ENCODE data around the gene SSH2. TPM values are rescaled to one million over a fixed set of nuclear protein-coding genes. Genes with fewer than 3 reads are reported as not detected.

The SSH2 gene
- total RNA-seq, 2 experiments from 2014 or later = 32.0 to 33.1 TPM

GRCh38 chr17:29586676-29587469 lies 343.2 kb downstream of the SSH2 start:
- Mint-ChIP-seq H3K27me3 (no peaks in the 10 kb centered on the region), H3K4me1 (ENCODE audit: low read depth) (peaks cover 59% of the 10 kb centered on the region), H3K36me3 (peaks cover 6% of the 10 kb centered on the region), H3K27ac (no peak overlapping the region), H3K4me3 (peak overlapping the region; percentile 35), H3K9me3 (no peaks in the 10 kb centered on the region)
- intact Hi-C loops (cut with micrococcal nuclease) = loop anchor here (10.0 kb wide), 1 partner anchor 348 kb away; the partner anchor contains the start of gene SSH2
- ChIA-PET POLR2A (interaction anchor here (1.0 to 4.1 kb wide), 4 partner anchors 10 to 30 kb away, joined by 3 to 21 read pairs (median 6); partner anchors contain the start of genes ABHD15 and TP53I13), CTCF (interaction anchor here (1.2 to 2.2 kb wide), 8 partner anchors 7 to 344 kb away, joined by 3 to 21 read pairs (median 5); no protein-coding TSS in a partner anchor)
- DNase-seq = no peak

- H3K4me1 Mint-ChIP-seq (ENCODE audit: low read depth) = peaks cover 48% of the 10 kb centered on the region
- peak; percentile 42 for DNase-seq
Observed at GRCh38 chr17:29585080-29585751, 344.8 kb downstream of the SSH2 start.

GRCh38 chr17:29584452-29585079 lies 345.5 kb downstream of the SSH2 start:
- CTCF ChIA-PET = interaction anchor here (1.9 to 6.7 kb wide), 2 partner anchors 12 to 31 kb away, joined by 6 to 98 read pairs; no protein-coding TSS in a partner anchor
- H3K36me3 Mint-ChIP-seq = peaks cover 13% of the 10 kb centered on the region
- H3K4me3 Mint-ChIP-seq = no peak overlapping the region
- H3K9me3 Mint-ChIP-seq = no peaks in the 10 kb centered on the region
- POLR2A ChIA-PET = no interaction called here
- no peak for DNase-seq
- no peaks in the 10 kb centered on the region for H3K27me3 Mint-ChIP-seq
- peaks cover 44% of the 10 kb centered on the region for H3K4me1 Mint-ChIP-seq (ENCODE audit: low read depth)
- intact Hi-C loops (cut with micrococcal nuclease) = loop anchor here (10.0 kb wide), 1 partner anchor 350 kb away; the partner anchor contains the start of gene SSH2
- peak overlapping the region; percentile 60 for H3K27ac Mint-ChIP-seq

More at GRCh38 chr17:29585080-29585751, 344.8 kb downstream of the SSH2 start:
- Mint-ChIP-seq H3K27ac (peak overlapping the region; percentile 77), H3K36me3 (peaks cover 9% of the 10 kb centered on the region), H3K27me3 (no peaks in the 10 kb centered on the region), H3K9me3 (no peaks in the 10 kb centered on the region), H3K4me3 (peak overlapping the region; percentile 26)
- intact Hi-C loops (cut with micrococcal nuclease) = loop anchor here (10.0 kb wide), 1 partner anchor 350 kb away; the partner anchor contains the start of gene SSH2
- ChIA-PET POLR2A (interaction anchor here (0.7 to 4.1 kb wide), 2 partner anchors 8 to 17 kb away, joined by 3 to 21 read pairs; partner anchors contain the start of genes ABHD15 and TP53I13), CTCF (interaction anchor here (0.7 to 2.0 kb wide), 4 partner anchors 12 to 215 kb away, joined by 3 to 11 read pairs (median 6); no protein-coding TSS in a partner anchor)

- CTCF ChIA-PET = interaction anchor here (1.0 to 6.7 kb wide), 3 partner anchors 8 to 32 kb away, joined by 3 to 98 read pairs (median 11); partner anchors contain the start of gene ANKRD13B
- peaks cover 44% of the 10 kb centered on the region for H3K4me1 Mint-ChIP-seq (ENCODE audit: low read depth)
- H3K9me3 Mint-ChIP-seq = no peaks in the 10 kb centered on the region
- no peak overlapping the region for H3K4me3 Mint-ChIP-seq
- peaks cover 13% of the 10 kb centered on the region for H3K36me3 Mint-ChIP-seq
- POLR2A ChIA-PET = interaction anchor here (1.2 to 1.5 kb wide), 2 partner anchors 9 to 33 kb away, joined by 4 to 5 read pairs; partner anchors contain the start of gene ANKRD13B
- no peaks in the 10 kb centered on the region for H3K27me3 Mint-ChIP-seq
- no peak overlapping the region for H3K27ac Mint-ChIP-seq
- no peak for DNase-seq
- intact Hi-C loops (cut with micrococcal nuclease) = loop anchor here (10.0 kb wide), 1 partner anchor 351 kb away; the partner anchor contains the start of gene SSH2
Observed at GRCh38 chr17:29583324-29584248, 346.4 kb downstream of the SSH2 start.

GRCh38 chr17:29582772-29583171 lies 347.3 kb downstream of the SSH2 start:
- intact Hi-C loops (cut with micrococcal nuclease) = loop anchor here (10.0 kb wide), 1 partner anchor 352 kb away; the partner anchor contains the start of gene SSH2
- ChIA-PET POLR2A (interaction anchor here (1.2 to 1.5 kb wide), 2 partner anchors 10 to 34 kb away, joined by 4 to 5 read pairs; partner anchors contain the start of gene ANKRD13B), CTCF (interaction anchor here (1.0 to 6.7 kb wide), 4 partner anchors 9 to 213 kb away, joined by 3 to 98 read pairs (median 7); partner anchors contain the start of gene ANKRD13B)
- Mint-ChIP-seq H3K36me3 (peaks cover 11% of the 10 kb centered on the region), H3K4me1 (ENCODE audit: low read depth) (peaks cover 39% of the 10 kb centered on the region), H3K27me3 (no peaks in the 10 kb centered on the region), H3K27ac (no peak overlapping the region), H3K4me3 (no peak overlapping the region), H3K9me3 (no peaks in the 10 kb centered on the region)
- no peak for DNase-seq

- POLR2A ChIA-PET = interaction anchor here (0.7 to 1.5 kb wide), 3 partner anchors 11 to 34 kb away, joined by 3 to 5 read pairs (median 4); partner anchors contain the start of gene ANKRD13B
- H3K27ac Mint-ChIP-seq = no peak overlapping the region
Observed at GRCh38 chr17:29582254-29582765, 347.7 kb downstream of the SSH2 start.

GRCh38 chr17:29581583-29582253 lies 348.3 kb downstream of the SSH2 start:
- POLR2A ChIA-PET = interaction anchor here (0.7 to 1.0 kb wide), 3 partner anchors 9 to 36 kb away, joined by 3 to 5 read pairs (median 3); no protein-coding TSS in a partner anchor
- CTCF ChIA-PET = interaction anchor here (0.9 to 6.9 kb wide), 8 partner anchors 10 to 439 kb away, joined by 3 to 98 read pairs (median 4); partner anchors contain the start of gene ANKRD13B
- no peaks in the 10 kb centered on the region for H3K27me3 Mint-ChIP-seq
- DNase-seq = no peak
- no peak overlapping the region for H3K27ac Mint-ChIP-seq
- intact Hi-C loops (cut with micrococcal nuclease) = loop anchor here (10.0 kb wide), 1 partner anchor 353 kb away; the partner anchor contains the start of gene SSH2
- H3K4me3 Mint-ChIP-seq = no peak overlapping the region
- peaks cover 11% of the 10 kb centered on the region for H3K36me3 Mint-ChIP-seq
- no peaks in the 10 kb centered on the region for H3K9me3 Mint-ChIP-seq
- H3K4me1 Mint-ChIP-seq (ENCODE audit: low read depth) = peaks cover 28% of the 10 kb centered on the region

More at GRCh38 chr17:29582254-29582765, 347.7 kb downstream of the SSH2 start:
- Mint-ChIP-seq H3K27me3 (no peaks in the 10 kb centered on the region), H3K4me1 (ENCODE audit: low read depth) (peaks cover 34% of the 10 kb centered on the region), H3K36me3 (peaks cover 11% of the 10 kb centered on the region), H3K9me3 (no peaks in the 10 kb centered on the region), H3K4me3 (no peak overlapping the region)
- CTCF ChIA-PET = interaction anchor here (1.0 to 6.9 kb wide), 7 partner anchors 9 to 213 kb away, joined by 3 to 98 read pairs (median 3); partner anchors contain the start of gene ANKRD13B
- intact Hi-C loops (cut with micrococcal nuclease) = loop anchor here (10.0 kb wide), 1 partner anchor 352 kb away; the partner anchor contains the start of gene SSH2
- DNase-seq = no peak

- H3K4me1 Mint-ChIP-seq (ENCODE audit: low read depth) = peaks cover 12% of the 10 kb centered on the region
- CTCF ChIA-PET = interaction anchor here (0.7 to 6.9 kb wide), 14 partner anchors 8 to 441 kb away, joined by 3 to 98 read pairs (median 5); partner anchors contain the start of gene ANKRD13B
- DNase-seq = peak; percentile 94
- peaks cover 19% of the 10 kb centered on the region for H3K36me3 Mint-ChIP-seq
- intact Hi-C loops (cut with micrococcal nuclease) = loop anchor here (1.0 to 10.0 kb wide), 6 partner anchors 11 to 355 kb away; partner anchors contain the start of genes SSH2 and TP53I13
- H3K27ac Mint-ChIP-seq = peak overlapping the region; percentile 47
- POLR2A ChIA-PET = interaction anchor here (0.6 to 1.0 kb wide), 3 partner anchors 33 to 162 kb away, joined by 3 to 5 read pairs (median 4); no protein-coding TSS in a partner anchor
- H3K9me3 Mint-ChIP-seq = no peaks in the 10 kb centered on the region
- no peaks in the 10 kb centered on the region for H3K27me3 Mint-ChIP-seq
- H3K4me3 Mint-ChIP-seq = no peak overlapping the region
Observed at GRCh38 chr17:29579866-29580771, 349.9 kb downstream of the SSH2 start.
